Astrocyte (in vitro differentiated cells and primary cell): Measurements from ENCODE around the gene XCL1.

Source experiments
- EZH2 ChIP-seq: IDR thresholded peaks from 2 replicates; pipeline ENCODE4 v1.6.1; 2012; ENCODE audit warnings: mild to moderate bottlenecking, low read length, inconsistent platforms; ENCODE audit not compliant: insufficient read depth
- TF ChIP-seq, protein P1 (sequence below): IDR thresholded peaks from 2 replicates; pipeline ENCODE4 v1.5.1; 2011; ENCODE audit warnings: low read depth, mild to moderate bottlenecking, inconsistent platforms, low read length, moderate library complexity; ENCODE audit not compliant: insufficient read depth

DNA sequence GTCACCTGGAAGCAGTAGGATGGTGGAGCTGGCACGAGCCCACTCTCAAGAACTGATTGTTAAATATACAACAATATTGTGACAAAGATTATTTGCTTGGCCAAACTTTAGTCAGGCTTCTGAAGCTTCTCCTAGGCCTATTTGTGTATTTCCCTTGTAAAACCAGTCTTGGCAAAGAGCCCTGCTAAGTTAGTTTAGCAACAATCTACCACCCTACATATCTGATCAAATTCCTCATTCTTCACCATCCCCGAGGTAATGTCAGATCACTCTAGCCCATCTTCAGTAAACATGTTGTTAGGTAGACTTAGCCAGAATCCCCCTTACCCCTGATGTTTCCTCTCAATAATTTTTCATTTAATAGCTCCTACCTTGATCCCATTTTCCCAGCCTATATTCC is 39.6 kb downstream of the XCL1 start:
- TF ChIP-seq, protein P1, sequence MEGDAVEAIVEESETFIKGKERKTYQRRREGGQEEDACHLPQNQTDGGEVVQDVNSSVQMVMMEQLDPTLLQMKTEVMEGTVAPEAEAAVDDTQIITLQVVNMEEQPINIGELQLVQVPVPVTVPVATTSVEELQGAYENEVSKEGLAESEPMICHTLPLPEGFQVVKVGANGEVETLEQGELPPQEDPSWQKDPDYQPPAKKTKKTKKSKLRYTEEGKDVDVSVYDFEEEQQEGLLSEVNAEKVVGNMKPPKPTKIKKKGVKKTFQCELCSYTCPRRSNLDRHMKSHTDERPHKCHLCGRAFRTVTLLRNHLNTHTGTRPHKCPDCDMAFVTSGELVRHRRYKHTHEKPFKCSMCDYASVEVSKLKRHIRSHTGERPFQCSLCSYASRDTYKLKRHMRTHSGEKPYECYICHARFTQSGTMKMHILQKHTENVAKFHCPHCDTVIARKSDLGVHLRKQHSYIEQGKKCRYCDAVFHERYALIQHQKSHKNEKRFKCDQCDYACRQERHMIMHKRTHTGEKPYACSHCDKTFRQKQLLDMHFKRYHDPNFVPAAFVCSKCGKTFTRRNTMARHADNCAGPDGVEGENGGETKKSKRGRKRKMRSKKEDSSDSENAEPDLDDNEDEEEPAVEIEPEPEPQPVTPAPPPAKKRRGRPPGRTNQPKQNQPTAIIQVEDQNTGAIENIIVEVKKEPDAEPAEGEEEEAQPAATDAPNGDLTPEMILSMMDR: no peak
- no peak for TF ChIP-seq EZH2
